GM12873 (cell line): ENCODE measurements around the gene C10orf90.

Source experiments
- CTCF ChIP-seq: IDR thresholded peaks from 2 replicates; pipeline ENCODE4 v1.5.1; 2012; ENCODE audit warnings: low read depth, mild to moderate bottlenecking, moderate library complexity, low read length, control low read depth; ENCODE audit not compliant: insufficient read depth; ENCODE audit errors: missing control alignments

The C10orf90 gene

GRCh38 chr10:126518218-126519080, 152.0 kb downstream of the C10orf90 start:
- no peak for TF ChIP-seq CTCF

- no peak for TF ChIP-seq CTCF
Observed at GRCh38 chr10:126516515-126516914, 154.0 kb downstream of the C10orf90 start.

GRCh38 chr10:126511917-126512479, 158.5 kb downstream of the C10orf90 start:
- TF ChIP-seq CTCF, result no peak

GRCh38 chr10:126509182-126509581, 161.3 kb downstream of the C10orf90 start:
- TF ChIP-seq CTCF, result no peak

- TF ChIP-seq CTCF, result no peak
Observed at GRCh38 chr10:126508535-126509040, 161.9 kb downstream of the C10orf90 start.

- TF ChIP-seq CTCF, result no peak
Observed at GRCh38 chr10:126504761-126505112, 165.8 kb downstream of the C10orf90 start.

GRCh38 chr10:126504063-126504760, 166.3 kb downstream of the C10orf90 start:
- TF ChIP-seq CTCF, result peak; percentile 59
